C4-2B (cell line): Measurements from ENCODE around the gene APLF.
"Not testable (repeated sequence)": the region's sequence is repeated elsewhere in the genome, so short reads cannot be mapped to it uniquely, and the experiment has no call there.

ENCODE experiments used
- CTCF ChIP-seq: fragments of 450-650 bp; conservative IDR thresholded peaks from 2 replicates; pipeline ENCODE4 v1.5.1; 2017; ENCODE audit warnings: mild to moderate bottlenecking
- ZFX ChIP-seq: fragments of 450-650 bp; IDR thresholded peaks from 2 replicates; pipeline ENCODE4 v1.6.1; 2017

- TF ChIP-seq CTCF, ZFX: not testable (repeated sequence)
These were observed 88.2 kb downstream of the APLF start for GRCh38 chr2:68555425-68556206.
